HG03457 (cell line): Measurements from ENCODE around the gene CTSG.
"Not testable (repeated sequence)": the region's sequence is repeated elsewhere in the genome, so short reads cannot be mapped to it uniquely, and the experiment has no call there.

ENCODE experiments used
- ATAC-seq: cut with Tn5 transposase; IDR thresholded peaks from one replicate; pipeline ENCODE4 v1.9.1; 2021; ENCODE audit warnings: moderate number of reproducible peaks; ENCODE audit not compliant: unreplicated experiment

The CTSG gene

GRCh38 chr14:24549064-24549463 is 27.0 kb downstream of the CTSG start:
- not testable (repeated sequence) for ATAC-seq

DNA sequence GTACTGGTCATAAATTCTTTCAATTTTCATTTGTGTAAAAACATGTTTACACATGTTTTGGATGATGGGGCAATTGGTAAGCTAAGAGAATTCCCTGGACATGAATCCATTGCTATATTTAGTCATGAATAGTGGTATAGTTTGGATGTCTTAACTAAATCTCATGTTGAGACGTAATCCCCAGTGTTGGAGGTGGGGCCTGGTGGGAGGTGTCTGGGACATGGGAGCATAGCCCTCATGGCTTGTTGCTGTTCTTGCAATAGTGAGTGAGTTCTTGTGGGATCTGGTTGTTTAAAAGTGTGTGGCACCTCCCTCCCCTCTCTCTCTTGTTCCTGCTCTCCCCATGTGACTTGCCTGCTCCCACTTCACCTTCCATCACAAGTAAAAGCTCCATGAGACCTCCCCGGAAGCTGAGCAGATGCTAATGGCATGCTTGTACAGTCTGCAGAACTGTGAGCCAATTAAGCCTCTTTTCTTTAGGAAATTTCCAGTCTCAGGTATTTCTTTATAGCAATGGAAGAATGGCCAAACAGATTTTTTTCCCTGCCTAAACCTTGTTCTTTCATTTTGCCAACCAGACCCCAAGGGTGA is 33.6 kb downstream of the CTSG start:
- no peak for ATAC-seq

DNA sequence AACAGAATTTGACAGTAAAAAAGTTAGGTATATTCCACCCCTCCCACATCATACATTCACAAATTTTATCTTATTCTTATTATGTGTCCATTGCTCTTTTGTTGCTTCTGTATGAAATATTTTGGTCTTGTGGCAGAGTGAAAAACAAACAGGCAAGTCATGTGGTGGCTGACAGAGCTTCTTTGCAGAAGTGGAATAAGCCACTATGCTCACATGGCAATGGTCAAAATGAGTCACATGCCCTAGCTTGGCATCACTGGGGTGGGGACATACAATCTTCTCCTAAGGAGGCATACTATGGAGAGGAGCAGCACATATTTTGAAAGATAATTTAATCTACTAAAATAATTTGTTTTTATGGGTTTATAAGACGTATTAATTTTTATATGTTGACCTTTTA is 40.3 kb downstream of the CTSG start:
- no peak for ATAC-seq

- no peak for ATAC-seq
Observed at GRCh38 chr14:24534286-24534685, 41.8 kb downstream of the CTSG start.

- not testable (repeated sequence) for ATAC-seq
Observed at GRCh38 chr14:24525877-24526620, 50.0 kb downstream of the CTSG start.
